Endothelial cell of hepatic sinusoid (primary cell): ENCODE data around the gene GNAL.
"Not testable (repeated sequence)": the region's sequence is repeated elsewhere in the genome, so short reads cannot be mapped to it uniquely, and the experiment has no call there.

Experiments used
- in situ Hi-C: cut with HindIII; loops from 2 replicates; pipeline ENCODE4 v1.10.0; 2017; ENCODE audit warnings: low sequenced_read_pairs

GNAL gene

DNA sequence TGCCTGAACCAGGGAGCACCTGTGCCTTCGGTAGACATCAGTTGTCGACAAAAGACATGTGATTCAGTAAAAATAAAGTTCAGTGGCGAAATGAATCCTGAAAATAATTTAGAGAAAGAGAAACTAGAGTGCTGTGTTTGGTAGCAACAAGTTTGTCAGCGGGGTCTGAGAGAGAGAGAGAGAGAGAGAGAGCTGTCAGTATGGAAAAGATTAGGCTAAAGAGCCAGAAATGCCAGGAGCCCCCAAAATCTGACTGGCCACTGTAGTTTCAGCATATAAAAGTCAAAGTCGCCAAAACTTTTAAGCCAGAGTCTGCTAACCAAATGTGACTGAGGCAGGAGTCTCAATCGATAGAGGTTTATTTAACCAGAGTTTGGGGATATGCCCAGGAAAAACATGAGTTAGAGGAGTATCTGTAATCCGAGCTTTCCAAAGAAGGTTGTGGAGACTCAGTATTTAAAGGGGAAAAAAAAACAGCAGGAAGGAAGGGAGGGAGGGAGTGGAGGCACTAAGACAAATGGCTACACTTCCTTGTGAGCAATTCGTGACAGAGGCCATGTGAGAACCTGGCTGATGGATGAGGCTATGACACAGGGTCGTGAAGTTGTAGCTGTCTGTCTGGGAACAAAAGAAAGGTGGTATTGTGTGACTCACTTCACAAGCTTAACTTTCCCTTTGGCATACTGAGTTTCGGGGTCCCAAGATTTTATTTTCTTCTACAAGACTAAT is 20.5 kb upstream of the GNAL start:
- in situ Hi-C loops = no loop called here

- in situ Hi-C loops = no loop called here
Observed at GRCh38 chr18:11669271-11669947, 19.7 kb upstream of the GNAL start.

DNA sequence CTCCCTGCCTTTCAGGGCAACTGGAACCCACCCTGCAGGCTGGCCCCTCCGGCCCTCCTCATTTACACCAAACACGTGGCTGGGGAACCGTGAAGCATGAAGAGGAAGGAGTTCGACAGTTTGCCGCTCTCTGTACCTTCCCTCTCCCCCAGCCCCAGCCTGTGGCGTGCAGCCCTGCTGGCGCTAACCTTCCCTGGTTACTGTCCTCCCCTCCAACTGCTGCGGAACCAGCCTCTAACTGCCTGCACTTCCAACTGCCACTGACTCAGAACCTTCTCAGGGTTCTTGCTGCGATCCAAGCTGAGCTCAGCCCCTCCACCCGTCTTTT is 19.2 kb upstream of the GNAL start:
- in situ Hi-C loops = no loop called here

DNA sequence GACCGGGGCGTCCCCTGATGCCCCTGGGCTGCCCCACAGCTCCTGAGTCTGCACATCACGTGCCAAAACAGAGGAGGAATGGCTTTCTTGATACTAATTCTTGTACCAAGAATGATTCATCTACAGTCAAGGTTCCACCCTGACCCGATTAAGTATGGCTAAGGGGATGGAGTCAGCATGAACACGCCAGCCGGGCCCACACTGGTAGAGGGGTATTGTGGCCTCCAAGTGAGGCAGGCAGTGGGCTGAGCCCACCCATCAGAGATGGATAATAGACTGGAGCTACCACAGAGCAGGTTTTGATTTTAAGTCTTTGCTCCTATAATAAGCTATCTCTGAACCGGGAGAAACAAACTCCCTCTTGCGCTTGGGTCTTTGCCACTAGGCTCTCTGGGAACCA is 17.9 kb upstream of the GNAL start:
- in situ Hi-C loops = no loop called here

GRCh38 chr18:11672198-11672597 is 16.9 kb upstream of the GNAL start:
- in situ Hi-C loops = no loop called here

- in situ Hi-C loops = no loop called here
Observed at GRCh38 chr18:11672846-11673454, 16.1 kb upstream of the GNAL start.

GRCh38 chr18:11673560-11673959 is 15.5 kb upstream of the GNAL start:
- in situ Hi-C loops = no loop called here

DNA sequence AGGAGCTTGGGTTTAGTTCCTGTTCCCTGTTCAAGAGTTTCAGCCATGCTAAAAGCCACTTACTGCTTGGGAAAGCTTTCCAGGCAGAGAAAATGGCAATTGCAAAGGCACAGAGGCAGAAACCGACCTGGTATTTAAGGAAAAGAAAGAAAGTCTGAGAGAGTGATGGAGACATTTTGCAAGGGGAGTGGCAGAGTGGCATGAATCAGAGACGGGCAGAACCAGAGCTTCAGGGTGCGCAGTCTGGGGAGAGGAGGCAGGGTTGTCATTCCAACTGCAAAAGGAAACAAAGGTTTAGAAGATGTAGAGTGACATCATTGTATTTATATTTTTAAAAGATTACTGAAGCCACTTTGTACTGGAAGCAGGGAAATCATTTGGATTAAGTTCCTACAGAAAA is 14.9 kb upstream of the GNAL start:
- in situ Hi-C loops = no loop called here

DNA sequence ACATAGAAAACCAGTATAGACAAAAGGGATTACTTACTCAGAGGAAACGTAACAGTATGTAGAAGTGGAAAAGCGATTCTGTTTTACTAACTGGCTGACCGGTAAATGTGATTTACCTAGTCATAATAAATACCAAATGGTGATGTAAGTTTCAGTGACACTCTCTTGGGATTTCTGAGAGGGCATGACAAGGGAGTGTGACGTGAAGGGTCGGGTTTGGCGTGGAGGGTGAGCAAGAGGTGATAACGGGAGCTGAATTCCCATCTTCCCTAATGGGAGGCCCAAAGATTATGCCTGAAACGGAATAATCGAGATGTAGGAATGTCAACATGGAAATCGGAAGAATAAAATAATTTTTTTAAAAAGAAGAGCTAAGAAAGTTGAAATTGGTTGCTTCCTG is 12.7 kb upstream of the GNAL start:
- in situ Hi-C loops = no loop called here

DNA sequence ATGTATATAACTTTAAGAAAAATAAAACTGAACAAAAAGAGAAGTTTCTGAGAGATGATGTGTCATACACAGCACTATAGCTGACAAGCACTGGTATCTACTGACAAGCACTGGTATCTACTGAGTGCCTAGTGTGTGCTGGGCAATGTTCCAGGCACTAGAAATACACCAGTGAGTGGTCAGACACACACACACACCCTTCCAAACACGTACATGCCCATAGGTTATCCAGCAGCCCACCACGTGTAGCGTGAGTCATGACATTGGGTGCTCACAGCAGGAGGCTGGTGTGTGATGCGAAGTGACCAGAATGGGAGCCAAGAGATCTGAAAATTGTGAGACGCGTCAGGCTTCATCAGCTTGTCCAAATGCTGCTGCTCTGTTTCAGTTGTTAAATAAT is 12.2 kb upstream of the GNAL start:
- in situ Hi-C loops = no loop called here

- in situ Hi-C loops = no loop called here
Observed at GRCh38 chr18:11678211-11678610, 10.9 kb upstream of the GNAL start.

GRCh38 chr18:11689669-11690565 is 853 bp downstream of the GNAL start:
- in situ Hi-C loops = no loop called here

DNA sequence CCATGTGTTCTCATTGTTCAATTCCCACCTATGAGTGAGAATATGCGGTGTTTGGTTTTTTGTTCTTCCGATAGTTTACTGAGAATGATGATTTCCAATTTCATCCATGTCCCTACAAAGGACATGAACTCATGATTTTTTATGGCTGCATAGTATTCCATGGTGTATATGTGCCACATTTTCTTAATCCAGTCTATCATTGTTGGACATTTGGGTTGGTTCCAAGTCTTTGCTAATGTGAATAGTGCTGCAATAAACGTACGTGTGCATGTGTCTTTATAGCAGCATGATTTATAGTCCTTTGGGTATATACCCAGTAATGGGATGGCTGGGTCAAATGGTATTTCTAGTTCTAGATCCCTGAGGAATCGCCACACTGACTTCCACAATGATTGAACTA is 1.6 kb downstream of the GNAL start:
- in situ Hi-C loops = not testable (repeated sequence)

DNA sequence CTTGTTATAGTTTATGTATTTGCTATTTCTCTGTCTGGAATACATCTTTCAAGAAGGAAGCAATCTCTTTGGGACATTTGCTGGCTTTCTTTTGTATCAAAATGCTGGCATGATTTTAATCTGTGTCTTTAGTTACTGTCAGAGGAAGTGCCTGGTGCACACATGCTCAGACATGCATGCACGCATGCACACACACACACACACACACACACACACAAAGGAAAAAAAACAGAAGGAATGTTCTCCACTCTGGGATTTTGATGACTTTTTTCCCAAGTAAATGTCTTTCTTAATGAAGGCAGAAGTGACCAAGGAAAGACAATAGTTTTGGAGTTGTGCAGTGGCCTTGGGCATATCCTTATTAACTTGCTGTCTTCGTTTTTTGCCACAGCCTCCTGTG is 6.7 kb downstream of the GNAL start:
- in situ Hi-C loops = no loop called here

DNA sequence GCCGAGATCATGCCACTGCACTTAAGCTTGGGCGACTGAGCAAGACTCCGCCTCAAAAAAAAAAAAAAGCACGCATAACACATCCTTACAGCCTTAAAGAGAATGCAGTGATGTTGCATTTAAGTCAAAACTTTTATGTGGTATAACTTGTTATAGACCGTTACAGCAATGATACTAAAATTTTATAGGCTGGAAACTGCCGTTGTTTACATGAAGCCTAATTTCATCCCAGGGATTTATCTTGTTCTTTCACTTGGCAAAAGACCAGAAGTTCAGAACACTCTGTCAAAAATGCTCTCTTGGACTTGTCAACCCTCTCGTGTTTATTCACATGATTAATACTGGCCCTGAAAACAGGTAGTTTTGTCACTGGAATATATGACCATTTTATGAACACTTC is 7.4 kb downstream of the GNAL start:
- in situ Hi-C loops = no loop called here

- in situ Hi-C loops = no loop called here
Observed at GRCh38 chr18:11700876-11701275, 11.8 kb downstream of the GNAL start.

DNA sequence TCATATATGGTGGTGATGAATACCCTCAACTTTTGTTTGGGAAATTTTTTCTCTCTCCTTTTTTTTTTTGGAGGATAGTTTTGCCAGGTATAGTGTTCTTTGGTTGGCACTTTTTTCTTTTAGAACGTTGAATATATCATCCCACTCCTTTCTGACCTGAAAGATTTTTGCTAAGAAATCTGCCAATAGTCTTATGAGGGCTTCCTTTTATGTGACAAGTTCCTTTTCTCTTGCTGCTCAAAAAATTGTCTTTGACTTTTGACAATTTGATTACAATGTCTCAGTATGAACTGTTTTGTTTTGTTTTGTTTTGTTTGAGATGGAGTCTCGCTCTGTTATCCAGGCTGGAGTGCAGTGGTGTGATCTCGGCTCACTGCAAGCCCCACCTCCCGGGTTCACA is 21.5 kb downstream of the GNAL start:
- in situ Hi-C loops = loop anchor here (5.0 kb wide), 1 partner anchor 47 kb away; no protein-coding TSS in a partner anchor

- in situ Hi-C loops = loop anchor here (5.0 kb wide), 1 partner anchor 44 kb away; no protein-coding TSS in a partner anchor
Observed at GRCh38 chr18:11713756-11714155, 24.7 kb downstream of the GNAL start.

- in situ Hi-C loops = loop anchor here (5.0 kb wide), 1 partner anchor 43 kb away; no protein-coding TSS in a partner anchor
Observed at GRCh38 chr18:11714244-11714918, 25.3 kb downstream of the GNAL start.

DNA sequence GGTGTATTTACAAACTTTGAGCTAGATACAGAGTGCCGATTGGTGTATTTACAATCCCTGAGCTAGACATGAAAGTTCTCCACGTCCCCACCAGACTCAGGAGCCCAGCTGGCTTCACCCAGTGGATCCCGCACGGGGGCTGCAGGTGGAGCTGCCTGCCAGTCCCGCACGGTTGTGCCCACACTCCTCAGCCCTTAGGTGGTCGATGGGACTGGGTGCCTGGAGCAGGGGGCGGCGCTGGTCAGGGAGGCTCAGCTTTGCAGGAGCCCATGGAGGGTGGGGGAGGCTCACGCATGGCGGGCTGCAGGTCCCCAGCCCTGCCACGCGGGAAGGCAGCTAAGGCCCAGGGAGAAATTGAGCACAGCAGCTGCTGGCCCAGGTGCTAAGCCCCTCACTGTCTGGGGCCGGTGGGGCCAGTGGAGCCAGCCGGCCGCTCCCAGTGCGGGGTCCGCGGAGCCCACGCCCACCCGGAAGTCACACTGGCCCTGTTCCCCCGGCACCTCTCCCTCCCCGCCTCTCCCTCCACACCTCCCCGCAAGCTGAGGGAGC is 27.8 kb downstream of the GNAL start:
- in situ Hi-C loops = not testable (repeated sequence)
